Dermis microvascular lymphatic vessel endothelial cell (primary cell): ENCODE data around the gene TNIP2. TPM values are rescaled to one million over a fixed set of nuclear protein-coding genes. Genes with fewer than 3 reads are reported as not detected.

Experiments used
- DNase-seq, 2 donors: peaks; one replicate each; pipeline versions ENCODE4 v3.0.0 to v3.0.0-alpha.2; 2010; ENCODE audit warnings: low read depth in 2 of 2
- total RNA-seq: library from RNA; depleted of rRNA; stranded (reverse); fragments of >200 nt; gene quantifications from 2 replicates; pipeline ENCODE4 v1.2.1, GENCODE V29; 2014

The TNIP2 gene
- 71.6 and 91.3 TPM in 2 replicates for total RNA-seq

GRCh38 chr4:2755821-2756690 lies at the start of gene TNIP2:
TSS of gene TNIP2 (minus strand) at chr4:2756336. CDS start at chr4:2756289, 47 bp downstream.
- DNase-seq: peak; percentile 52 to 80

- DNase-seq: no peak
These were observed 48.9 kb upstream of the TNIP2 start for GRCh38 chr4:2804973-2805501.

GRCh38 chr4:2804449-2804972 lies 48.4 kb upstream of the TNIP2 start:
- no peak for DNase-seq

- DNase-seq: no peak
These were observed 47.7 kb upstream of the TNIP2 start for GRCh38 chr4:2803624-2804448.

GRCh38 chr4:2802618-2803531 lies 46.7 kb upstream of the TNIP2 start:
- no peak for DNase-seq

- peak in 1 of 2 donors; percentile 66 for DNase-seq
These were observed 44.8 kb upstream of the TNIP2 start for GRCh38 chr4:2800691-2801596.

GRCh38 chr4:2799971-2800690 lies 44.0 kb upstream of the TNIP2 start:
- no peak for DNase-seq

GRCh38 chr4:2799224-2799911 lies 43.2 kb upstream of the TNIP2 start:
- DNase-seq: no peak

- peak; percentile 36 to 87 for DNase-seq
These were observed 42.5 kb upstream of the TNIP2 start for GRCh38 chr4:2798399-2799223.

- DNase-seq: no peak
These were observed 41.6 kb upstream of the TNIP2 start for GRCh38 chr4:2797545-2798305.

GRCh38 chr4:2796849-2797544 lies 40.9 kb upstream of the TNIP2 start:
- DNase-seq: no peak

- DNase-seq: peak in 1 of 2 donors; percentile 60
These were observed 40.0 kb upstream of the TNIP2 start for GRCh38 chr4:2795893-2796848.

GRCh38 chr4:2795300-2795892 lies 39.3 kb upstream of the TNIP2 start:
- no peak for DNase-seq

- peak in 1 of 2 donors; percentile 69 for DNase-seq
These were observed 38.6 kb upstream of the TNIP2 start for GRCh38 chr4:2794486-2795299.
